Suprapubic skin (tissue), 4 donors: Measurements from ENCODE around the gene TRIM77. TPM values are rescaled to one million over a fixed set of nuclear protein-coding genes. Genes with fewer than 3 reads are reported as not detected.
"Not testable (repeated sequence)": the region's sequence is repeated elsewhere in the genome, so short reads cannot be mapped to it uniquely, and the experiment has no call there.

Source experiments
- DNase-seq, 2 donors: peaks; one replicate each; pipeline ENCODE4 v3.0.0-alpha.2; 2019; ENCODE audit warnings: low spot score in 2 of 2
- H3K27ac ChIP-seq: fragments of 200-600 bp; sonication (generic); one replicate; pipeline ENCODE4 v1.5.1; 2019
- H3K27me3 ChIP-seq: fragments of 200-600 bp; sonication (generic); one replicate; pipeline ENCODE4 v1.5.1; 2019
- H3K36me3 ChIP-seq: fragments of 200-600 bp; sonication (generic); one replicate; pipeline ENCODE4 v1.5.1; 2019
- H3K4me1 ChIP-seq: fragments of 200-600 bp; sonication (generic); one replicate; pipeline ENCODE4 v1.5.1; 2019
- H3K4me3 ChIP-seq: fragments of 200-600 bp; sonication (generic); one replicate; pipeline ENCODE4 v1.5.1; 2019; ENCODE audit warnings: mild to moderate bottlenecking
- H3K9me3 ChIP-seq: fragments of 200-600 bp; sonication (generic); one replicate; pipeline ENCODE4 v1.5.1; 2019
- CTCF ChIP-seq, 2 donors: fragments of 200-600 bp in 1 of 2; fragments of 450-650 bp in 1 of 2; sonication (generic) in 1 of 2; IDR thresholded peaks; one replicate each; pipeline ENCODE4 v1.5.1; 2016 to 2019; ENCODE audit warnings: antibody characterized with exemption in 2 of 2, mild to moderate bottlenecking in 1 of 2, moderate library complexity in 1 of 2
- EP300 ChIP-seq: sonication (generic); formaldehyde crosslinking; IDR thresholded peaks from one replicate; pipeline ENCODE4 v1.6.1; 2017; ENCODE audit warnings: antibody characterized with exemption
- POLR2A ChIP-seq, 2 donors: fragments of 450-650 bp; IDR thresholded peaks; one replicate each; pipeline ENCODE4 v1.6.1; 2017; ENCODE audit warnings: antibody characterized with exemption in 2 of 2, mild to moderate bottlenecking in 2 of 2, moderate library complexity in 2 of 2
- POLR2AphosphoS5 ChIP-seq, 3 donors: sonication (generic); formaldehyde crosslinking; IDR thresholded peaks; one replicate each; pipeline ENCODE4 v1.6.1; 2017; ENCODE audit warnings: antibody characterized with exemption in 3 of 3
- WGBS: methylation state at CpG from one replicate; pipeline ENCODE4 v1.1.5; 2018; 5-methylcytosine and 5-hydroxymethylcytosine counted together
- total RNA-seq, 4 donors: library from RNA; depleted of rRNA; stranded (reverse); fragments of >200 nt; gene quantifications; one replicate each; pipeline ENCODE4 v1.1.0, GENCODE V29; 2016

Gene TRIM77
- not detected for total RNA-seq

- H3K4me3 ChIP-seq, H3K4me1 ChIP-seq, H3K27me3 ChIP-seq, H3K36me3 ChIP-seq, H3K27ac ChIP-seq, DNase-seq, H3K9me3 ChIP-seq: not testable (repeated sequence)
- WGBS = 80% methylated on average over 2 of the region's 2 CpGs
Observed at GRCh38 chr11:89709999-89710398, at the start of gene TRIM77. Gene TRIM77 (plus strand): TSS chr11:89710299. CDS start chr11:89710299, 0 bp downstream.

- no peak for TF ChIP-seq POLR2AphosphoS5 (IDR thresholded peaks at IDR 0.05)
- no peak for TF ChIP-seq EP300
- no peak for TF ChIP-seq POLR2A (IDR thresholded peaks at IDR 0.05)
- TF ChIP-seq CTCF (IDR thresholded peaks at IDR 0.05) = no peak
- H3K27ac ChIP-seq = no peak overlapping the region
- H3K9me3 ChIP-seq = no peaks in the 10 kb centered on the region
- H3K36me3 ChIP-seq = no peaks in the 10 kb centered on the region
- H3K4me3 ChIP-seq = no peak overlapping the region
- H3K4me1 ChIP-seq = no peaks in the 10 kb centered on the region
- no peak for DNase-seq
- 70% methylated on average over 3 of the region's 3 CpGs for WGBS
- H3K27me3 ChIP-seq = no peaks in the 10 kb centered on the region
Observed at GRCh38 chr11:89667001-89667400, 43.1 kb upstream of the TRIM77 start.

GRCh38 chr11:89668158-89668557, 41.9 kb upstream of the TRIM77 start:
- WGBS = 87% methylated on average over 6 of the region's 6 CpGs
- H3K27me3 ChIP-seq, H3K4me1 ChIP-seq, DNase-seq, H3K36me3 ChIP-seq, H3K4me3 ChIP-seq, H3K9me3 ChIP-seq, H3K27ac ChIP-seq: not testable (repeated sequence)

GRCh38 chr11:89669586-89669985, 40.5 kb upstream of the TRIM77 start:
- H3K27me3 ChIP-seq, DNase-seq, H3K4me3 ChIP-seq, H3K27ac ChIP-seq, H3K9me3 ChIP-seq, H3K36me3 ChIP-seq, H3K4me1 ChIP-seq: not testable (repeated sequence)

GRCh38 chr11:89669993-89670669, 40.0 kb upstream of the TRIM77 start:
- H3K4me3 ChIP-seq, H3K9me3 ChIP-seq, H3K27me3 ChIP-seq, H3K4me1 ChIP-seq, H3K36me3 ChIP-seq, DNase-seq, H3K27ac ChIP-seq: not testable (repeated sequence)
- WGBS = 79% methylated on average over 4 of the region's 4 CpGs

- not testable (repeated sequence) for H3K4me3 ChIP-seq, H3K36me3 ChIP-seq, H3K27me3 ChIP-seq, H3K27ac ChIP-seq, H3K9me3 ChIP-seq, DNase-seq, H3K4me1 ChIP-seq
Observed at GRCh38 chr11:89672547-89672946, 37.6 kb upstream of the TRIM77 start.

- not testable (repeated sequence) for H3K9me3 ChIP-seq, H3K27me3 ChIP-seq, H3K36me3 ChIP-seq, DNase-seq, H3K4me1 ChIP-seq, H3K4me3 ChIP-seq, H3K27ac ChIP-seq
- WGBS = 62% methylated on average over 2 of the region's 2 CpGs
Observed at GRCh38 chr11:89673380-89673779, 36.7 kb upstream of the TRIM77 start.

GRCh38 chr11:89675383-89675782, 34.7 kb upstream of the TRIM77 start:
- not testable (repeated sequence) for H3K36me3 ChIP-seq, H3K4me1 ChIP-seq, H3K27me3 ChIP-seq, H3K27ac ChIP-seq, DNase-seq, H3K9me3 ChIP-seq, H3K4me3 ChIP-seq
- WGBS = 44% methylated on average over 2 of the region's 2 CpGs
- peak in 1 of 2 donors; percentile 5 for TF ChIP-seq CTCF (IDR thresholded peaks at IDR 0.05)

- not testable (repeated sequence) for H3K4me3 ChIP-seq, DNase-seq, H3K4me1 ChIP-seq, H3K36me3 ChIP-seq, H3K27ac ChIP-seq, H3K27me3 ChIP-seq, H3K9me3 ChIP-seq
- 31% methylated on average over 4 of the region's 4 CpGs for whole genome bisulfite sequencing
Observed at GRCh38 chr11:89675948-89676347, 34.2 kb upstream of the TRIM77 start.

- H3K4me3 ChIP-seq, H3K27me3 ChIP-seq, H3K9me3 ChIP-seq, H3K36me3 ChIP-seq, H3K4me1 ChIP-seq, DNase-seq, H3K27ac ChIP-seq: not testable (repeated sequence)
- 80% methylated on average over 4 of the region's 4 CpGs for WGBS
Observed at GRCh38 chr11:89707080-89707479, 3.0 kb upstream of the TRIM77 start.

GRCh38 chr11:89724866-89725498, 14.9 kb downstream of the TRIM77 start:
- not testable (repeated sequence) for H3K27ac ChIP-seq, H3K36me3 ChIP-seq, DNase-seq, H3K4me3 ChIP-seq, H3K4me1 ChIP-seq, H3K27me3 ChIP-seq, H3K9me3 ChIP-seq
- 40% methylated on average over 2 of the region's 2 CpGs for WGBS

GRCh38 chr11:89730215-89730614, 20.1 kb downstream of the TRIM77 start:
- not testable (repeated sequence) for H3K4me1 ChIP-seq

More at GRCh38 chr11:89730215-89730614, 20.1 kb downstream of the TRIM77 start:
- not testable (repeated sequence) for H3K36me3 ChIP-seq, H3K9me3 ChIP-seq, H3K4me3 ChIP-seq, DNase-seq, H3K27ac ChIP-seq, H3K27me3 ChIP-seq
- WGBS = 90% methylated on average over 23 of the region's 23 CpGs
